Lung (tissue), 12 donors: Measurements from ENCODE around the gene MID1IP1. TPM values are rescaled to one million over a fixed set of nuclear protein-coding genes. Genes with fewer than 3 reads are reported as not detected.

Source experiments
- ATAC-seq: fragments of 200-7000 bp; cut with Tn5 transposase; one replicate; pipeline ENCODE4 v1.9.1; 2020; ENCODE audit warnings: moderate number of reproducible peaks; ENCODE audit not compliant: insufficient read depth, low FRiP score
- DNase-seq, 3 donors: peaks; one replicate each; pipeline ENCODE4 v3.0.0-alpha.2; 2013 to 2017
- H3K27ac ChIP-seq, 2 donors: one replicate each; pipeline ENCODE4 v1.5.1; 2013; ENCODE audit warnings: mild to moderate bottlenecking in 2 of 2, moderate library complexity in 2 of 2, control low read depth in 1 of 2, inconsistent platforms in 1 of 2, low read depth in 1 of 2, low read length in 1 of 2
- H3K27me3 ChIP-seq, 3 donors: one replicate each; pipeline ENCODE4 v1.5.1; 2013; ENCODE audit warnings: low read length in 2 of 3; ENCODE audit not compliant: control insufficient read depth in 3 of 3, insufficient read depth in 3 of 3
- H3K36me3 ChIP-seq, 4 donors: one replicate each; pipeline ENCODE4 v1.5.1; 2013; ENCODE audit warnings: low read length in 4 of 4, mild to moderate bottlenecking in 1 of 4, moderate library complexity in 1 of 4; ENCODE audit not compliant: control insufficient read depth in 4 of 4, insufficient read depth in 4 of 4
- H3K4me1 ChIP-seq, 5 donors: one replicate each; pipeline ENCODE4 v1.5.1; 2013; ENCODE audit warnings: low read length in 5 of 5, mild to moderate bottlenecking in 2 of 5, moderate library complexity in 1 of 5; ENCODE audit not compliant: control insufficient read depth in 5 of 5, insufficient read depth in 5 of 5
- H3K4me3 ChIP-seq: one replicate; pipeline ENCODE4 v1.5.1; 2013; ENCODE audit warnings: mild to moderate bottlenecking, control low read depth, moderate library complexity
- H3K9ac ChIP-seq, 2 donors: one replicate each; pipeline ENCODE4 v1.5.1; 2013; ENCODE audit warnings: low read length in 2 of 2, control low read depth in 1 of 2; ENCODE audit not compliant: insufficient read depth in 1 of 2
- H3K9me3 ChIP-seq, 4 donors: one replicate each; pipeline ENCODE4 v1.5.1; 2013; ENCODE audit warnings: low read length in 3 of 4, mild to moderate bottlenecking in 1 of 4, moderate library complexity in 1 of 4; ENCODE audit not compliant: control insufficient read depth in 4 of 4, insufficient read depth in 3 of 4
- WGBS, 2 donors: extraction: QIAGEN DNeasy Blood & Tissue Kit; methylation state at CpG; one replicate each; pipeline ENCODE4 v1.1.7; 2013; 5-methylcytosine and 5-hydroxymethylcytosine counted together
- polyA plus RNA-seq, 2 donors: library from polyadenylated mRNA; stranded (reverse); fragments of 200-250 nt; gene quantifications; one replicate each; pipeline ENCODE4 v1.2.1, GENCODE V29; 2013
- total RNA-seq, 2 donors: library from RNA; depleted of rRNA in 1 of 2; stranded (reverse); fragments of >200 nt in 1 of 2; gene quantifications; one replicate each; pipeline ENCODE4 v1.2.1, GENCODE V29; 2014 to 2021
- TF ChIP-seq, protein P1 (sequence below): IDR thresholded peaks from 2 replicates; pipeline ENCODE4 v1.5.1; 2012; ENCODE audit warnings: mild to moderate bottlenecking; ENCODE audit errors: control extremely low read depth, extremely low read depth
- donor health status: control.
- donor health status: control.
- donor health status: Bipolar disorder and iron deficiency.
- donor health status: healthy.
- donor health status: DM: yes; HTN: yes; CAD: no.

The MID1IP1 gene
- total and polyA plus RNA-seq, 4 donors = 49.0 to 156 (median 107) TPM

DNA sequence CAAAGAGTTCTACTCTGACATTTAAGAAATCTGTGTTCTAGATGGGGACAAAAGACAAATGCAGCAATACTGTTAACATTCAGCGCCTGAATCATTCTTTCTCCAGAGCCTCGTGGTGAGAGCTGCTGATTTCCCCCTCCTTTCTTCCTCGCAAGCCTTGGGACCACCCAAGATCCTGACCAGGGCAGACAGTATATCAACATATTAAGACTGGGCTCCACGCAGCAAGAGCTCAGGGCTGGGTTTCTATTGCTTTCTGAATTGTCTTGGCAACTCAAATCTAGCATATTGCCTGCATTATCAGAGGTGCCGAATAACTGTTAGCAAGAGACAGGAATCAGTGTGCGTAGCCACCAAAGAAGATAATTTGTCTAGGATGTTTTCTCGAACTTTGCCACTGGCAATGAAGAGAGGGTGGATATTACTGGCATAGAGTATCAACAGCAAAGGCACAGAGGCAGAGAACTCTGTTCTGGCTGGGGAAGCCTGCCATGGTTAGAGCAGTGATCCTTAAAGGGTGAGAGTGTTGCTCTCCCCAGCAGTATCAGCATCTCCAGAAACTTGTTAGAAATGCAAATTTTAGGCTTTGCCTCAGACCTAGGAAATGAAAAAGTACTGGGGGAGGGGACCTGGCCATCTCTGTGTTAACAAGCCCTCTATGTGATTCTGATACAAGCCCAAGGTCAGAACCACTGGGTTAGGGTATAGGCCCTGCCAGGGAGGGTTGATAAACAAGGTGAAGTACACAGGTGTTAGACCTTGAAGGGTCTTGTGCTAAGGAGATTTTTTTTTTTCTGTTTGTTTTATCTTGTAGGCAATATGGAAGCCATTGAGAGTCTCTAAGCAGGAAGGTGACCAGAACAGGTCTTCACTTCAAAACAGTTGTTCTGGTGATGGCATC lies 46.2 kb upstream of the MID1IP1 start:
- peaks cover 4 to 18% (median 13%) of the 10 kb centered on the region in 3 donors for H3K27me3 ChIP-seq
- no peaks in the 10 kb centered on the region for H3K9me3 ChIP-seq

DNA sequence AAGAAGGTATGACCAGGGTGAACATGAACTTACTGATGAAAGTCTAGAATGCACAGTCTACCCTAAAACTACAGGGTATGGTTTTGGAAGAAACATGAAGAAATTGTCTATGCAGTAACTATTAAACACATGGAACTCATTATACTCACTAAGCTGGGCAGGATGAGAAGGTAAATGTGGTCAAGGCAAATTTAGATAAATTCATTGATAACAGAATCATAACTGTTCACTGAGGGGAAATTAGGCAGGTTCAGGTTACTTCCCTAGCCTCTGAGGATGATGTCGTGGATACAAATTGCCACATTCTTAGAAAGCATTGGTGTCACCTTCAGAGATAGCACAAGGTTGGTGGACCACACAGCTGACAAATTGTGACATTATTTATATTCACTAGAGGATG lies 40.4 kb upstream of the MID1IP1 start:
- Histone ChIP-seq H3K9ac (no peak overlapping the region), H3K36me3 (no peaks in the 10 kb centered on the region), H3K27me3 (peaks cover 4 to 15% (median 5%) of the 10 kb centered on the region in 3 donors), H3K4me1 (no peaks in the 10 kb centered on the region), H3K9me3 (no peaks in the 10 kb centered on the region), H3K4me3 (no peak overlapping the region), H3K27ac (no peak overlapping the region)
- TF ChIP-seq, protein P1, sequence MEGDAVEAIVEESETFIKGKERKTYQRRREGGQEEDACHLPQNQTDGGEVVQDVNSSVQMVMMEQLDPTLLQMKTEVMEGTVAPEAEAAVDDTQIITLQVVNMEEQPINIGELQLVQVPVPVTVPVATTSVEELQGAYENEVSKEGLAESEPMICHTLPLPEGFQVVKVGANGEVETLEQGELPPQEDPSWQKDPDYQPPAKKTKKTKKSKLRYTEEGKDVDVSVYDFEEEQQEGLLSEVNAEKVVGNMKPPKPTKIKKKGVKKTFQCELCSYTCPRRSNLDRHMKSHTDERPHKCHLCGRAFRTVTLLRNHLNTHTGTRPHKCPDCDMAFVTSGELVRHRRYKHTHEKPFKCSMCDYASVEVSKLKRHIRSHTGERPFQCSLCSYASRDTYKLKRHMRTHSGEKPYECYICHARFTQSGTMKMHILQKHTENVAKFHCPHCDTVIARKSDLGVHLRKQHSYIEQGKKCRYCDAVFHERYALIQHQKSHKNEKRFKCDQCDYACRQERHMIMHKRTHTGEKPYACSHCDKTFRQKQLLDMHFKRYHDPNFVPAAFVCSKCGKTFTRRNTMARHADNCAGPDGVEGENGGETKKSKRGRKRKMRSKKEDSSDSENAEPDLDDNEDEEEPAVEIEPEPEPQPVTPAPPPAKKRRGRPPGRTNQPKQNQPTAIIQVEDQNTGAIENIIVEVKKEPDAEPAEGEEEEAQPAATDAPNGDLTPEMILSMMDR = no peak
- no peak for DNase-seq
- 61 to 71% methylated on average over 1 of the region's 1 CpG for WGBS, 2 donors
- no peak for ATAC-seq

More for the DNA sequence above, 46.2 kb upstream of the MID1IP1 start:
- WGBS, 2 donors = 72 to 89% methylated on average over 7 of the region's 7 CpGs
- Histone ChIP-seq H3K36me3 (no peaks in the 10 kb centered on the region), H3K4me1 (peaks cover 0 to 4% (median 0%) of the 10 kb centered on the region in 5 donors), H3K4me3 (no peak overlapping the region), H3K27ac (no peak overlapping the region), H3K9ac (peak overlapping the region in 1 of 2 donors; percentile 35)
- TF ChIP-seq, protein P1 = no peak
- DNase-seq = peak; percentile 63 to 74 (median 73)
- no peak for ATAC-seq

DNA sequence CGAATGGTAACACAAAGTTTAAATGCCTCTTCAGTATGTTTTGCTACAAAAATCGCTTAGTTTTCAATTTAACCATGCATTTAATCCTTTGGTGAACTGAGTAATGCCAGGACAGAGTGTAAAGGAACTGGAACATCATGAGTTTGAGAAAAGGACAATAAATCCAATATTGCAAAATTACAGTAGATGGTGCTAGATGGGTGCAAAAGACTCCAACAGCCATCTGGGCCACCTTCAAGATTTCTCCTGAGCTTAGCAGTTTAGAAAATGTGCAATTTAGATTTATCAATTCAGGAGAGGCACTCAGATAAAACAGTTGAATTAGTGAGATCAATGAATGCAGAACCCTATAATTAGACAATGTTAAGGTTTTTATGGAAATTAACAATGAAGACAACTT lies 33.2 kb upstream of the MID1IP1 start:
- Histone ChIP-seq H3K4me3 (no peak overlapping the region), H3K4me1 (no peaks in the 10 kb centered on the region), H3K27me3 (peaks cover 0 to 17% (median 11%) of the 10 kb centered on the region in 3 donors), H3K27ac (no peak overlapping the region), H3K9me3 (no peaks in the 10 kb centered on the region), H3K36me3 (no peaks in the 10 kb centered on the region), H3K9ac (no peak overlapping the region)
- WGBS, 2 donors = 46 to 84% methylated on average over 2 of the region's 2 CpGs
- TF ChIP-seq, protein P1 = peak; percentile 12
- DNase-seq = peak in 2 of 3 donors; percentile 43 to 54
- ATAC-seq = no peak
